HepG2 (cell line): ENCODE results near the gene TUNAR. TPM values are rescaled to one million over a fixed set of nuclear protein-coding genes. Genes with fewer than 3 reads are reported as not detected.

ENCODE experiments used
- ATAC-seq: fragments of 200-7000 bp; cut with Tn5 transposase; 3 replicates; pipeline ENCODE4 v1.9.1; 2020; ENCODE audit warnings: mild to moderate bottlenecking, moderate library complexity
- BruUV-seq: library from RNA; stranded (reverse); fragments of 400-500 nt; replicated peaks from 2 replicates; lab custom pipeline; 2021; lab: Mats Ljungman, UMichigan
- CTCF ChIA-PET: fragments of 300-600 bp; formaldehyde crosslinking; extraction: SDS; loops from one replicate; lab custom pipeline; 2021; ENCODE audit warnings: low total read pairs, inconsistent platforms, low intra/inter-chr PET ratio; lab: Yijun Ruan, JAX
- POLR2A ChIA-PET: fragments of 350-600 bp; sonication (Branson Sonifier 250); formaldehyde crosslinking; loops from one replicate; lab custom pipeline; 2020; ENCODE audit warnings: antibody characterized with exemption, inconsistent platforms; lab: Yijun Ruan, JAX
- DNase-seq: peaks from one replicate; pipeline ENCODE4 v3.0.0-alpha.2; 2015; ENCODE audit warnings: low spot score
- FAIRE-seq: peaks from 3 replicates; lab custom pipeline; 2011; peaks lifted over from hg19 to GRCh38; lab: Jason Lieb, UNC
- H2AFZ ChIP-seq: one replicate; pipeline ENCODE4 v1.6.1; 2011; ENCODE audit warnings: low read length, inconsistent platforms
- H3K27ac ChIP-seq: fragments of 300-600 bp; 3 replicates; pipeline ENCODE4 v1.8.0; 2011; ENCODE audit warnings: mixed run types, mild to moderate bottlenecking, mixed read lengths, low read length, inconsistent platforms; ENCODE audit not compliant: insufficient read depth; ENCODE audit errors: extremely low read length
- H3K27me3 ChIP-seq, 2 experiments: fragments of 200-600 bp in 1 of 2; 2 replicates in 1 of 2; 3 replicates in 1 of 2; pipeline versions ENCODE4 v1.6.0 to v1.8.0; 2011; ENCODE audit warnings: low read length in 2 of 2, mild to moderate bottlenecking in 2 of 2, moderate library complexity in 2 of 2, inconsistent platforms in 1 of 2; ENCODE audit not compliant: insufficient read depth in 2 of 2, control insufficient read depth in 1 of 2
- H3K36me3 ChIP-seq, 2 experiments: fragments of 200-600 bp in 1 of 2; replicated peaks in 1 of 2; 2 replicates in 1 of 2; 3 replicates in 1 of 2; pipeline versions ENCODE4 v1.5.1 to v1.8.0; 2011; ENCODE audit warnings: low read length in 2 of 2, inconsistent platforms in 1 of 2; ENCODE audit not compliant: insufficient read depth in 2 of 2, control insufficient read depth in 1 of 2
- H3K4me1 ChIP-seq: 2 replicates; pipeline ENCODE4 v1.5.1; 2012; ENCODE audit warnings: low read length, inconsistent platforms; ENCODE audit not compliant: insufficient read depth
- H3K4me2 ChIP-seq: 2 replicates; pipeline ENCODE4 v1.6.0; 2011; ENCODE audit warnings: low read depth, low read length, inconsistent platforms
- H3K4me3 ChIP-seq, 3 experiments: fragments of 200-600 bp in 1 of 3; sonication (generic), shearing (Covaris generic) in 1 of 3; replicated peaks in 1 of 3; 2 replicates each; pipeline ENCODE4 v1.5.1; 2011 to 2016; ENCODE audit warnings: low read length in 3 of 3, inconsistent platforms in 2 of 3, low read depth in 2 of 3, mild to moderate bottlenecking in 2 of 3, control low read depth in 1 of 3, mixed read lengths in 1 of 3; ENCODE audit not compliant: insufficient read depth in 1 of 3
- H3K79me2 ChIP-seq: one replicate; pipeline ENCODE4 v1.6.1; 2011; ENCODE audit warnings: low read length, inconsistent platforms; ENCODE audit not compliant: insufficient read depth
- H3K9ac ChIP-seq: 2 replicates; pipeline ENCODE4 v1.6.0; 2011; ENCODE audit warnings: mild to moderate bottlenecking, low read depth, low read length, inconsistent platforms; ENCODE audit not compliant: insufficient read depth
- H3K9me3 ChIP-seq: 2 replicates; pipeline ENCODE4 v1.5.1; 2012; ENCODE audit warnings: mild to moderate bottlenecking, low read length
- H4K20me1 ChIP-seq: 2 replicates; pipeline ENCODE4 v1.6.0; 2011; ENCODE audit warnings: inconsistent platforms, mild to moderate bottlenecking, low read length, moderate library complexity; ENCODE audit not compliant: insufficient read depth
- ARID3A ChIP-seq: IDR thresholded peaks from 2 replicates; pipeline ENCODE4 v1.6.1; 2012; ENCODE audit warnings: low read depth, low read length, improper control_type of control experiment
- GTF3A ChIP-seq: sonication (generic); formaldehyde crosslinking; conservative IDR thresholded peaks from 2 replicates; pipeline ENCODE4 v1.4.0; 2020; ENCODE audit warnings: mild to moderate bottlenecking, missing genetic modification reagents
- KIAA2018 ChIP-seq: sonication (generic); formaldehyde crosslinking; IDR thresholded peaks from 2 replicates; pipeline ENCODE4 v1.5.0; 2020; ENCODE audit warnings: mild to moderate bottlenecking, missing genetic modification reagents, borderline replicate concordance
- PLSCR1 ChIP-seq: sonication (generic); formaldehyde crosslinking; IDR thresholded peaks from 2 replicates; pipeline ENCODE4 v1.5.0; 2020; ENCODE audit warnings: missing genetic modification reagents, mild to moderate bottlenecking, borderline replicate concordance
- PPARG ChIP-seq: conservative IDR thresholded peaks from 2 replicates; pipeline ENCODE4 v1.6.1; 2016; ENCODE audit warnings: missing biosample characterization, missing genetic modification reagents
- XBP1 ChIP-seq: sonication (generic); formaldehyde crosslinking; IDR thresholded peaks from 2 replicates; pipeline ENCODE4 v1.5.0; 2020; ENCODE audit warnings: missing genetic modification reagents
- ZBTB39 ChIP-seq: sonication (generic); formaldehyde crosslinking; IDR thresholded peaks from 2 replicates; pipeline ENCODE4 v1.5.0; 2020; ENCODE audit warnings: missing genetic modification reagents
- ZNF335 ChIP-seq: sonication (generic); formaldehyde crosslinking; IDR thresholded peaks from 2 replicates; pipeline ENCODE4 v1.4.0; 2020; ENCODE audit warnings: missing genetic modification reagents
- ZNF354B ChIP-seq: sonication (generic); formaldehyde crosslinking; IDR thresholded peaks from 2 replicates; pipeline ENCODE4 v1.8.0; 2022; ENCODE audit warnings: mild to moderate bottlenecking, missing genetic modification reagents
- ZNF510 ChIP-seq: sonication (generic); formaldehyde crosslinking; IDR thresholded peaks from 2 replicates; pipeline ENCODE4 v1.4.0; 2020; ENCODE audit warnings: low read depth, mild to moderate bottlenecking, missing genetic modification reagents
- WGBS: methylation state at CpG from one replicate; pipeline ENCODE4 v1.1.6; 2017; ENCODE audit warnings: low lambda C conversion rate; 5-methylcytosine and 5-hydroxymethylcytosine counted together
- in situ Hi-C: cut with HindIII; loops from 2 replicates; pipeline ENCODE4 v1.10.0; 2017; ENCODE audit warnings: low pct_unique_long_range_greater_than_20kb; ENCODE audit not compliant: extremely low pct_ligation_motif_present
- intact Hi-C: fragments of 100-400 bp; cut with micrococcal nuclease; formaldehyde crosslinking; loops from one replicate; pipeline ENCODE4 v1.10.0; 2022; ENCODE audit not compliant: unreplicated experiment
- polyA plus RNA-seq, 8 experiments: library from polyadenylated mRNA; depleted of rRNA in 3 of 8; stranded (reverse) in 7 of 8; unstranded in 1 of 8; fragments of >200 nt; fragmentation: Illumina TruSeq in 4 of 8; extraction: Trizol in 4 of 8; gene quantifications; 2 replicates each; pipeline versions ENCODE4 v1.2.1 to v1.2.3, GENCODE V29; 2011 to 2016; ENCODE audit warnings: low read depth in 4 of 8, missing spikeins in 1 of 8, mixed read lengths in 1 of 8; ENCODE audit not compliant: insufficient read depth in 1 of 8
- total RNA-seq, 5 experiments: library from RNA; depleted of rRNA; stranded (reverse); fragments of >200 nt; fragmentation: Illumina TruSeq; extraction: Trizol; gene quantifications; 2 replicates each; pipeline ENCODE4 v1.2.3, GENCODE V29; 2016; ENCODE audit warnings: low read depth in 1 of 5

TUNAR gene
- total and polyA plus RNA-seq, 2 of the 13 experiments (the other 11 are each of a cell fraction or from before 2014, with no cell fraction given), result not detected

- TF ChIP-seq ARID3A, result no peak
- no peak for TF ChIP-seq ZNF335 (CRISPR knock-in tag)
- no peak for TF ChIP-seq ZBTB39 (CRISPR knock-in tag)
- TF ChIP-seq ZNF354B (CRISPR knock-in tag), result no peak
- no peak for TF ChIP-seq PPARG (CRISPR knock-in tag)
- no peak for TF ChIP-seq GTF3A
- no peak for TF ChIP-seq ZNF510 (CRISPR knock-in tag)
- TF ChIP-seq PLSCR1, result no peak
These were observed 41.4 kb upstream of the TUNAR start (continued) for GRCh38 chr14:95835121-95835730.

GRCh38 chr14:95838862-95839261, 37.8 kb upstream of the TUNAR start:
- no peak for FAIRE-seq
- H2AFZ ChIP-seq, result no peak overlapping the region
- no peaks in the 10 kb centered on the region for H3K9me3 ChIP-seq
- H4K20me1 ChIP-seq, result no peaks in the 10 kb centered on the region
- in situ Hi-C loops, result no loop called here
- WGBS, result 23% methylated on average over 5 of the region's 5 CpGs
- no peak overlapping the region for H3K4me3 ChIP-seq
- H3K27ac ChIP-seq, result no peak overlapping the region
- CTCF ChIA-PET, result no interaction called here
- no peak overlapping the region for H3K9ac ChIP-seq
- ATAC-seq, result no peak
- H3K79me2 ChIP-seq, result no peaks in the 10 kb centered on the region
- H3K27me3 ChIP-seq, result 0 out of 5 replicates have a peak, but pooled peaks cover 0 to 2% of the 10 kb centered on the region in 2 experiments
- no peaks in the 10 kb centered on the region for H3K36me3 ChIP-seq
- intact Hi-C loops, result no loop called here
- no peak for DNase-seq
- no peaks in the 10 kb centered on the region for H3K4me1 ChIP-seq
- POLR2A ChIA-PET, result no interaction called here
- BruUV-seq, result no TSS peak
- H3K4me2 ChIP-seq, result no peak overlapping the region
- TF ChIP-seq XBP1 (no peak), KIAA2018 (CRISPR knock-in tag) (no peak)
